ENCODE results near the gene APEH. TPM values are rescaled to one million over a fixed set of nuclear protein-coding genes. Genes with fewer than 3 reads are reported as not detected.
"Not testable (repeated sequence)": the region's sequence is repeated elsewhere in the genome, so short reads cannot be mapped to it uniquely, and the experiment has no call there.

The APEH gene
- total RNA-seq, 5 donors from 2014 or later (not counting 1 experiment from before 2014, with no cell fraction given), result 82.8 to 162 (median 141) TPM

- not testable (repeated sequence) for H3K27ac Mint-ChIP-seq
Measured at GRCh38 chr3:49695350-49696015, 21.3 kb downstream of the APEH start.

GRCh38 chr3:49699281-49699979 is 25.3 kb downstream of the APEH start:
- Mint-ChIP-seq H3K27ac (no peak overlapping the region), H3K4me3 (no peak overlapping the region), H3K27me3 (no peaks in the 10 kb centered on the region), H3K36me3 (peaks cover 9% of the 10 kb centered on the region), H3K9me3 (no peaks in the 10 kb centered on the region), H3K4me1 (no peaks in the 10 kb centered on the region)
- no peaks in the 10 kb centered on the region for H3K27me3 ChIP-seq (replicated peaks in 1 of 2; ENCODE audit: control insufficient read depth in 2 of 2, extremely low read depth in 1 of 2, insufficient read depth in 2 of 2, low read length in 1 of 2)
- POLR2A ChIA-PET, result no interaction called here
- no peak overlapping the region for H3K27ac ChIP-seq (ENCODE audit: low read length)
- ATAC-seq (replicated peaks in 1 of 4), result no peak
- H3K4me1 ChIP-seq (ENCODE audit: control insufficient read depth in 1 of 2, extremely low read depth in 1 of 2, insufficient read depth in 2 of 2, low read length in 2 of 2), result peaks cover 0 to 9% of the 10 kb centered on the region in 2 experiments
- CTCF ChIA-PET, result no interaction called here
- WGBS (ENCODE audit: insufficient coverage), result 97% methylated on average over 5 of the region's 16 CpGs
- no peak for DNase-seq
- H3K4me3 ChIP-seq (ENCODE audit: control insufficient read depth in 1 of 2, extremely low read depth in 1 of 2, low read length in 1 of 2), result no peak overlapping the region
- peaks cover 23 to 59% of the 10 kb centered on the region in 2 donors for H3K36me3 ChIP-seq (ENCODE audit: control insufficient read depth in 2 of 2, extremely low read depth in 1 of 2, insufficient read depth in 1 of 2, low read length in 1 of 2)
- H3K9me3 ChIP-seq, result no peaks in the 10 kb centered on the region

More at GRCh38 chr3:49695350-49696015, 21.3 kb downstream of the APEH start:
- peaks cover 22 to 33% (median 25%) of the 10 kb centered on the region in 3 donors for H3K4me1 Mint-ChIP-seq
- CTCF ChIA-PET, result interaction anchor here in 1 of 2 donors (0.6 kb wide), 1 partner anchor 23 kb away, joined by 10 read pairs; no protein-coding TSS in a partner anchor
- H3K4me3 Mint-ChIP-seq; H3K9me3 Mint-ChIP-seq; H3K27ac ChIP-seq (ENCODE audit: low read length); POLR2A ChIA-PET; H3K36me3 Mint-ChIP-seq; H3K9me3 ChIP-seq; H3K4me3 ChIP-seq (ENCODE audit: control insufficient read depth in 1 of 2, extremely low read depth in 1 of 2, low read length in 1 of 2); H3K27me3 Mint-ChIP-seq; H3K27me3 ChIP-seq (replicated peaks in 1 of 2; ENCODE audit: control insufficient read depth in 2 of 2, extremely low read depth in 1 of 2, insufficient read depth in 2 of 2, low read length in 1 of 2); DNase-seq; ATAC-seq (replicated peaks in 1 of 4): not testable (repeated sequence)
- Histone ChIP-seq H3K36me3 (ENCODE audit: control insufficient read depth in 2 of 2, extremely low read depth in 1 of 2, insufficient read depth in 1 of 2, low read length in 1 of 2) (peaks cover 11 to 30% of the 10 kb centered on the region in 2 donors), H3K4me1 (ENCODE audit: control insufficient read depth in 1 of 2, extremely low read depth in 1 of 2, insufficient read depth in 2 of 2, low read length in 2 of 2) (peaks cover 2 to 12% of the 10 kb centered on the region in 2 experiments)
- 80% methylated on average over 2 of the region's 4 CpGs for WGBS (ENCODE audit: insufficient coverage)

- no peak overlapping the region for H3K4me3 Mint-ChIP-seq
- Histone ChIP-seq H3K4me3 (ENCODE audit: control insufficient read depth in 1 of 2, extremely low read depth in 1 of 2, low read length in 1 of 2) (no peak overlapping the region), H3K36me3 (ENCODE audit: control insufficient read depth in 2 of 2, extremely low read depth in 1 of 2, insufficient read depth in 1 of 2, low read length in 1 of 2) (peaks cover 23 to 64% of the 10 kb centered on the region in 2 donors), H3K9me3 (no peaks in the 10 kb centered on the region), H3K27me3 (replicated peaks in 1 of 2; ENCODE audit: control insufficient read depth in 2 of 2, extremely low read depth in 1 of 2, insufficient read depth in 2 of 2, low read length in 1 of 2) (no peaks in the 10 kb centered on the region), H3K27ac (ENCODE audit: low read length) (no peak overlapping the region), H3K4me1 (ENCODE audit: control insufficient read depth in 1 of 2, extremely low read depth in 1 of 2, insufficient read depth in 2 of 2, low read length in 2 of 2) (peaks cover 0 to 9% of the 10 kb centered on the region in 2 experiments)
- H3K27me3 Mint-ChIP-seq, result no peaks in the 10 kb centered on the region
- no peaks in the 10 kb centered on the region for H3K4me1 Mint-ChIP-seq
- DNase-seq (no peak), ATAC-seq (replicated peaks in 1 of 4) (no peak)
- peaks cover 9% of the 10 kb centered on the region for H3K36me3 Mint-ChIP-seq
- no peaks in the 10 kb centered on the region for H3K9me3 Mint-ChIP-seq
- H3K27ac Mint-ChIP-seq, result no peak overlapping the region
- ChIA-PET CTCF (no interaction called here), POLR2A (no interaction called here)
- WGBS (ENCODE audit: insufficient coverage), result 80% methylated on average over 6 of the region's 8 CpGs
Measured at GRCh38 chr3:49700014-49700413, 25.9 kb downstream of the APEH start.

DNA sequence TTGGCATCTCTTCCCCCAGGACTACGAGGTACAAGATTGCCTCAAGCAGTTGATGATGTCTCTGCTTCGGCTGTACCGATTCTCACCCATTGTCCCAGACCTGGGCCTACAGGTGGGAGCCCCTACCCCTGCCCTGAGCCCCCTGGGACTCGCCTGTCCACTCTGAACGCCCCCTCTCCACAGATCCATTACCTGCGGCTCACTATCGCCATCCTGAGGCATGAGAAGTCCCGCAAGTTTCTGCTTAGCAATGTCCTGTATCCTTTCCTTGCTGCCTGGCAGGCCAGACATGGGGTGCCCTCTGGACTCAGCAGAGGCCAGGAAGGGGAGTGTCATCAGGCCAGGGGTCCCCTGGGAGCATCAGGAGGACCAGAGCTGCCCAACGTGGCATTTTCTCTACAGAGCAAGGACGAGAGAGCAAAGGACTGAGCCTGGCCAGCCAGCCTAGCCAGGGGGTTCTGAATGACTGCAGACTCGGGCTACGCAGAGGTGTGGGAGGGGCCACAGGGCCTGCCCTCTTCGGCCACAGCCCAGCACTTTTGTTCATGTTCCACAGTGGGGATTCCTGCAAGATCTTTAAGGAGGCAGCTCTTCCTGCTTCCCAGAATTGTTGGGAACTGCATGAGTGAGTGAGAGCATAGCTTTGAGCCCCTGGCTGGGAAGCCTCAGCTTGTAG is 26.4 kb downstream of the APEH start:
- DNase-seq (no peak), ATAC-seq (replicated peaks in 1 of 4) (no peak)
- WGBS (ENCODE audit: insufficient coverage), result 92% methylated on average over 13 of the region's 13 CpGs
- Mint-ChIP-seq H3K4me3 (no peak overlapping the region), H3K27me3 (no peaks in the 10 kb centered on the region), H3K27ac (no peak overlapping the region), H3K4me1 (no peaks in the 10 kb centered on the region), H3K9me3 (no peaks in the 10 kb centered on the region), H3K36me3 (peaks cover 9% of the 10 kb centered on the region)
- peaks cover 0 to 9% of the 10 kb centered on the region in 2 experiments for H3K4me1 ChIP-seq (ENCODE audit: control insufficient read depth in 1 of 2, extremely low read depth in 1 of 2, insufficient read depth in 2 of 2, low read length in 2 of 2)
- no peaks in the 10 kb centered on the region for H3K9me3 ChIP-seq
- no peak overlapping the region for H3K4me3 ChIP-seq (ENCODE audit: control insufficient read depth in 1 of 2, extremely low read depth in 1 of 2, low read length in 1 of 2)
- peaks cover 23 to 66% of the 10 kb centered on the region in 2 donors for H3K36me3 ChIP-seq (ENCODE audit: control insufficient read depth in 2 of 2, extremely low read depth in 1 of 2, insufficient read depth in 1 of 2, low read length in 1 of 2)
- no peak overlapping the region for H3K27ac ChIP-seq (ENCODE audit: low read length)
- POLR2A ChIA-PET, result interaction anchor here in 1 of 2 donors (0.5 kb wide), 1 partner anchor 630 kb away, joined by 3 read pairs; no protein-coding TSS in a partner anchor
- no peaks in the 10 kb centered on the region for H3K27me3 ChIP-seq (replicated peaks in 1 of 2; ENCODE audit: control insufficient read depth in 2 of 2, extremely low read depth in 1 of 2, insufficient read depth in 2 of 2, low read length in 1 of 2)
- CTCF ChIA-PET, result interaction anchor here in 1 of 2 donors (0.5 kb wide), 1 partner anchor 177 kb away, joined by 3 read pairs; no protein-coding TSS in a partner anchor

DNA sequence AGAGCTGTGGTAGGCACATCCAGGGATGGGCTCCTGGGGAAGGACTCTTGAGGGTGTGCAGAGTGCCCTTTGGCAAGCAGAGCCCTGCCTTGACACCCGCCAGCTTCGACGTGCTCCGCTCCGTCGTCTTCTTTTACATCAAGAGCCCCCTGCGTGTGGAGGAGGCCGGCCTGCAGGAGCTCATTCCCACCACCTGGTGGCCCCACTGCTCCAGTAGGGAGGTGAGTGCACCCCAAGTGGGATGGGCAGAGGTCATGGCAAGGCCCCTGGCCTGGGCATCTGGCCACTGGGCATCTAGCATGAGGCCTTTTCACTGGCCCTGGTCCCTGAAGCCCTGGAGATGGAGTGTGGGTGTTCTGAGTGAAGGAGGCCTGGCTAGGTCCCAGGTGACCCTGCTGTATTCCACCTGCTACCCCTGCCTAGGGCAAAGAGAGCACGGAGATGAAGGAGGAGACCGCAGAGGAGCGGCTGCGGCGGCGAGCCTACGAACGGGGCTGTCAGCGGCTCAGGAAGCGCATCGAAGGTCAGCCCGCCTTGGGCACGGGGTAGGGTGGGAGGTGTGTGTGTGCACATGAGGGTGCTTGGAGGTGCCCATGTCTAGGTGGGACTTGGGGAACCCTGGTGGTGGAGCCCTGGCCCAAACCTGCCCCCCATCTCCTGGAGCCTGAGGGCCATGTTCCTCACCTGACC is 27.4 kb downstream of the APEH start:
- Mint-ChIP-seq H3K9me3 (no peaks in the 10 kb centered on the region), H3K4me3 (no peak overlapping the region), H3K27ac (peak overlapping the region in 1 of 2 donors; percentile 11), H3K4me1 (no peaks in the 10 kb centered on the region), H3K27me3 (no peaks in the 10 kb centered on the region), H3K36me3 (peaks cover 9% of the 10 kb centered on the region)
- Histone ChIP-seq H3K4me3 (ENCODE audit: control insufficient read depth in 1 of 2, extremely low read depth in 1 of 2, low read length in 1 of 2) (no peak overlapping the region), H3K36me3 (ENCODE audit: control insufficient read depth in 2 of 2, extremely low read depth in 1 of 2, insufficient read depth in 1 of 2, low read length in 1 of 2) (peaks cover 23 to 73% of the 10 kb centered on the region in 2 donors), H3K27ac (ENCODE audit: low read length) (no peak overlapping the region), H3K4me1 (ENCODE audit: control insufficient read depth in 1 of 2, extremely low read depth in 1 of 2, insufficient read depth in 2 of 2, low read length in 2 of 2) (peaks cover 0 to 9% of the 10 kb centered on the region in 2 experiments), H3K9me3 (no peaks in the 10 kb centered on the region), H3K27me3 (replicated peaks in 1 of 2; ENCODE audit: control insufficient read depth in 2 of 2, extremely low read depth in 1 of 2, insufficient read depth in 2 of 2, low read length in 1 of 2) (no peaks in the 10 kb centered on the region)
- POLR2A ChIA-PET, result no interaction called here
- DNase-seq (no peak), ATAC-seq (replicated peaks in 1 of 4) (no peak)
- 95% methylated on average over 11 of the region's 21 CpGs for WGBS (ENCODE audit: insufficient coverage)
- CTCF ChIA-PET, result interaction anchor here in 1 of 2 donors (0.5 kb wide), 1 partner anchor 176 kb away, joined by 3 read pairs; no protein-coding TSS in a partner anchor

GRCh38 chr3:49702672-49703071 is 28.5 kb downstream of the APEH start:
- ChIA-PET POLR2A (no interaction called here), CTCF (no interaction called here)
- ATAC-seq (replicated peaks in 1 of 4) (no peak), DNase-seq (no peak)
- 96% methylated on average over 8 of the region's 11 CpGs for WGBS (ENCODE audit: insufficient coverage)
- Mint-ChIP-seq H3K27me3 (no peaks in the 10 kb centered on the region), H3K36me3 (peaks cover 15% of the 10 kb centered on the region), H3K4me3 (no peak overlapping the region), H3K9me3 (no peaks in the 10 kb centered on the region), H3K27ac (no peak overlapping the region), H3K4me1 (no peaks in the 10 kb centered on the region)
- Histone ChIP-seq H3K4me1 (ENCODE audit: control insufficient read depth in 1 of 2, extremely low read depth in 1 of 2, insufficient read depth in 2 of 2, low read length in 2 of 2) (peaks cover 0 to 9% of the 10 kb centered on the region in 2 experiments), H3K4me3 (ENCODE audit: control insufficient read depth in 1 of 2, extremely low read depth in 1 of 2, low read length in 1 of 2) (no peak overlapping the region), H3K9me3 (no peaks in the 10 kb centered on the region), H3K27me3 (replicated peaks in 1 of 2; ENCODE audit: control insufficient read depth in 2 of 2, extremely low read depth in 1 of 2, insufficient read depth in 2 of 2, low read length in 1 of 2) (no peaks in the 10 kb centered on the region), H3K36me3 (ENCODE audit: control insufficient read depth in 2 of 2, extremely low read depth in 1 of 2, insufficient read depth in 1 of 2, low read length in 1 of 2) (peaks cover 19 to 68% of the 10 kb centered on the region in 2 donors), H3K27ac (ENCODE audit: low read length) (no peak overlapping the region)

All from T-cell (primary cell).